ENCODE results near the gene CFLAR.

Gene CFLAR

GRCh38 chr2:201116115-201116958 lies at the start of gene CFLAR (continued):
- TF ChIP-seq ZNF692 (tag by site-specific recombination; IDR thresholded peaks at IDR 0.05) = peak; percentile 11; the same call in 1 of the 2 replicates
- TF ChIP-seq ZBTB8A (tag by site-specific recombination; IDR thresholded peaks at IDR 0.05) = peak; percentile 69
- TF ChIP-seq ZBTB10 (tag by site-specific recombination; IDR thresholded peaks at IDR 0.05) = peak; percentile 92
- TF ChIP-seq OVOL3 (tag by site-specific recombination; IDR thresholded peaks at IDR 0.05) = no peak
- peak; percentile 74; the same call in 1 of the 2 replicates for TF ChIP-seq ZBTB48 (tag by site-specific recombination; IDR thresholded peaks at IDR 0.05)
- TF ChIP-seq ZNF549 (tag by site-specific recombination; IDR thresholded peaks at IDR 0.05) = no peak
- TF ChIP-seq YY1 (tag by site-specific recombination; IDR thresholded peaks at IDR 0.05) = peak; percentile 67; the same call in 1 of the 2 replicates
- peak; percentile 97 for TF ChIP-seq GLIS2 (tag by site-specific recombination; IDR thresholded peaks at IDR 0.05)
- no peak for TF ChIP-seq ZNF362 (tag by site-specific recombination; IDR thresholded peaks at IDR 0.05)
- TF ChIP-seq GLIS1 (tag by site-specific recombination; IDR thresholded peaks at IDR 0.05) = peak; percentile 61
- peak; percentile 67 for TF ChIP-seq ZBTB11 (tag by site-specific recombination; conservative IDR thresholded peaks at IDR 0.05; ENCODE audit: low read depth)
- TF ChIP-seq PBX3 (CRISPR knock-in tag; IDR thresholded peaks at IDR 0.05) = 0 out of 2 replicates have a peak, but pooled peaks have one; percentile 4

GRCh38 chr2:201070948-201071478 lies 45.0 kb upstream of the CFLAR start:
- ChIA-PET CTCF (interaction anchor here (0.5 to 5.1 kb wide), 13 partner anchors 21 to 173 kb away, joined by 3 to 49 read pairs (median 4); partner anchors contain the start of gene ORC2), POLR2A (interaction anchor here (1.0 kb wide), 2 partner anchors 45 to 107 kb away, joined by 3 to 4 read pairs; partner anchors contain the start of genes CFLAR and ORC2)
- no peaks in the 10 kb centered on the region for H3K36me3 ChIP-seq (ENCODE audit: control insufficient read depth in 2 of 2, insufficient read depth in 1 of 2, low read length in 2 of 2)
- peak overlapping the region; percentile 100 for H3K4me3 ChIP-seq (ENCODE audit: low read depth, low read length)
- no peaks in the 10 kb centered on the region for H3K9me3 ChIP-seq (ENCODE audit: control insufficient read depth, insufficient read depth, low read depth, low read length)
- peak overlapping the region; percentile 85; the same call in 1 of the 2 replicates for H3K27ac ChIP-seq (ENCODE audit: extremely low read depth, low read depth, low read length)
- 0 out of 2 replicates have a peak, but pooled peaks cover 3% of the 10 kb centered on the region for H3K4me1 ChIP-seq (ENCODE audit: control insufficient read depth, insufficient read depth, low read length)
- TF ChIP-seq ZNF558 (tag by site-specific recombination; IDR thresholded peaks at IDR 0.05) = no peak
- TF ChIP-seq PRDM6 (tag by site-specific recombination; IDR thresholded peaks at IDR 0.05) = no peak
- 0 out of 2 replicates have a peak, but pooled peaks have one; percentile 10 for TF ChIP-seq KLF8 (tag by site-specific recombination; IDR thresholded peaks at IDR 0.05)
- peak; percentile 75 for TF ChIP-seq ZBTB8A (tag by site-specific recombination; IDR thresholded peaks at IDR 0.05)
- TF ChIP-seq ZNF335 (tag by site-specific recombination; conservative IDR thresholded peaks at IDR 0.05) = no peak
- TF ChIP-seq GLIS2 (tag by site-specific recombination; IDR thresholded peaks at IDR 0.05) = peak; percentile 99
- no peak for TF ChIP-seq GLI2 (tag by site-specific recombination; IDR thresholded peaks at IDR 0.05; ENCODE audit: borderline replicate concordance, low read depth)
- TF ChIP-seq ELK4 (IDR thresholded peaks at IDR 0.05; ENCODE audit: borderline replicate concordance, low read depth, low read length) = no peak
- no peak for TF ChIP-seq OVOL3 (tag by site-specific recombination; IDR thresholded peaks at IDR 0.05)
- TF ChIP-seq ZNF366 (tag by site-specific recombination; conservative IDR thresholded peaks at IDR 0.05) = 0 out of 2 replicates have a peak, but pooled peaks have one; percentile 51
- TF ChIP-seq ZNF184 (tag by site-specific recombination; IDR thresholded peaks at IDR 0.05) = no peak

Measured in HEK293 (cell line).